Ishikawa (cell line): Measurements from ENCODE around the gene PCED1A.

Experiments
- CREB1 ChIP-seq: IDR thresholded peaks from 2 replicates; pipeline ENCODE4 v1.6.1; 2012; ENCODE audit warnings: low read depth
- EP300 ChIP-seq: IDR thresholded peaks from 2 replicates; pipeline ENCODE4 v1.6.1; 2012; ENCODE audit warnings: borderline replicate concordance
- MAX ChIP-seq: IDR thresholded peaks from 2 replicates; pipeline ENCODE4 v1.6.1; 2012
- RAD21 ChIP-seq: IDR thresholded peaks from 2 replicates; pipeline ENCODE4 v1.6.1; 2012; ENCODE audit warnings: low read depth
- TAF1 ChIP-seq: IDR thresholded peaks from 2 replicates; pipeline ENCODE4 v1.6.1; 2012; ENCODE audit warnings: low read depth, mild to moderate bottlenecking
- TCF12 ChIP-seq: IDR thresholded peaks from 2 replicates; pipeline ENCODE4 v1.6.1; 2012; ENCODE audit warnings: low read depth
- TEAD4 ChIP-seq: IDR thresholded peaks from 2 replicates; pipeline ENCODE4 v1.6.1; 2012
- YY1 ChIP-seq: IDR thresholded peaks from 2 replicates; pipeline ENCODE4 v1.6.1; 2012; ENCODE audit warnings: low read depth
- TF ChIP-seq, protein P1 (sequence below): IDR thresholded peaks from 2 replicates; pipeline ENCODE4 v1.6.1; 2012; ENCODE audit warnings: low read depth, mild to moderate bottlenecking
- TF ChIP-seq, protein P2 (sequence below): IDR thresholded peaks from 2 replicates; pipeline ENCODE4 v1.6.1; 2012

- TF ChIP-seq YY1, result no peak
- TF ChIP-seq, protein P1, sequence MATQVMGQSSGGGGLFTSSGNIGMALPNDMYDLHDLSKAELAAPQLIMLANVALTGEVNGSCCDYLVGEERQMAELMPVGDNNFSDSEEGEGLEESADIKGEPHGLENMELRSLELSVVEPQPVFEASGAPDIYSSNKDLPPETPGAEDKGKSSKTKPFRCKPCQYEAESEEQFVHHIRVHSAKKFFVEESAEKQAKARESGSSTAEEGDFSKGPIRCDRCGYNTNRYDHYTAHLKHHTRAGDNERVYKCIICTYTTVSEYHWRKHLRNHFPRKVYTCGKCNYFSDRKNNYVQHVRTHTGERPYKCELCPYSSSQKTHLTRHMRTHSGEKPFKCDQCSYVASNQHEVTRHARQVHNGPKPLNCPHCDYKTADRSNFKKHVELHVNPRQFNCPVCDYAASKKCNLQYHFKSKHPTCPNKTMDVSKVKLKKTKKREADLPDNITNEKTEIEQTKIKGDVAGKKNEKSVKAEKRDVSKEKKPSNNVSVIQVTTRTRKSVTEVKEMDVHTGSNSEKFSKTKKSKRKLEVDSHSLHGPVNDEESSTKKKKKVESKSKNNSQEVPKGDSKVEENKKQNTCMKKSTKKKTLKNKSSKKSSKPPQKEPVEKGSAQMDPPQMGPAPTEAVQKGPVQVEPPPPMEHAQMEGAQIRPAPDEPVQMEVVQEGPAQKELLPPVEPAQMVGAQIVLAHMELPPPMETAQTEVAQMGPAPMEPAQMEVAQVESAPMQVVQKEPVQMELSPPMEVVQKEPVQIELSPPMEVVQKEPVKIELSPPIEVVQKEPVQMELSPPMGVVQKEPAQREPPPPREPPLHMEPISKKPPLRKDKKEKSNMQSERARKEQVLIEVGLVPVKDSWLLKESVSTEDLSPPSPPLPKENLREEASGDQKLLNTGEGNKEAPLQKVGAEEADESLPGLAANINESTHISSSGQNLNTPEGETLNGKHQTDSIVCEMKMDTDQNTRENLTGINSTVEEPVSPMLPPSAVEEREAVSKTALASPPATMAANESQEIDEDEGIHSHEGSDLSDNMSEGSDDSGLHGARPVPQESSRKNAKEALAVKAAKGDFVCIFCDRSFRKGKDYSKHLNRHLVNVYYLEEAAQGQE, result no peak
- no peak for TF ChIP-seq EP300
- TF ChIP-seq TAF1, result no peak
- TF ChIP-seq MAX, result no peak
- TF ChIP-seq CREB1, result no peak
- no peak for TF ChIP-seq RAD21
- TF ChIP-seq TCF12, result no peak
- no peak for TF ChIP-seq TEAD4
- TF ChIP-seq, protein P2, sequence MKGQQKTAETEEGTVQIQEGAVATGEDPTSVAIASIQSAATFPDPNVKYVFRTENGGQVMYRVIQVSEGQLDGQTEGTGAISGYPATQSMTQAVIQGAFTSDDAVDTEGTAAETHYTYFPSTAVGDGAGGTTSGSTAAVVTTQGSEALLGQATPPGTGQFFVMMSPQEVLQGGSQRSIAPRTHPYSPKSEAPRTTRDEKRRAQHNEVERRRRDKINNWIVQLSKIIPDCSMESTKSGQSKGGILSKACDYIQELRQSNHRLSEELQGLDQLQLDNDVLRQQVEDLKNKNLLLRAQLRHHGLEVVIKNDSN, result no peak
These were observed 22.4 kb downstream of the PCED1A start for GRCh38 chr20:2817891-2818595.
